ENCODE results near the gene VMP1.
A peak's percentile ranks its signal among the peaks of the same experiment; 100 is the strongest.

Gene VMP1

GRCh38 chr17:59837308-59838051 is 130.0 kb downstream of the VMP1 start:
- peak overlapping the region; percentile 68; the same call in 1 of the 2 replicates for H2AFZ ChIP-seq (ENCODE audit: low read depth, low read length)
- H3K4me1 ChIP-seq (ENCODE audit: insufficient read depth, low read length), result peaks cover 45% of the 10 kb centered on the region
- no peak for TF ChIP-seq EZH2 (IDR thresholded peaks at IDR 0.05; ENCODE audit: borderline replicate concordance, low read depth, low read length, severe bottlenecking)
- TF ChIP-seq CTCF (IDR thresholded peaks at IDR 0.05; ENCODE audit: borderline replicate concordance, extremely low read depth, low read length, poor library complexity, severe bottlenecking), result no peak
- H3K27ac ChIP-seq (ENCODE audit: low read length), result peak overlapping the region; percentile 92
- H3K27me3 ChIP-seq (ENCODE audit: insufficient read depth, low read length, poor library complexity), result no peaks in the 10 kb centered on the region
- H4K20me1 ChIP-seq (ENCODE audit: insufficient read depth, low read length), result no peaks in the 10 kb centered on the region
- peaks cover 27% of the 10 kb centered on the region for H3K36me3 ChIP-seq (ENCODE audit: insufficient read depth, low read length)
- no peaks in the 10 kb centered on the region for H3K9me3 ChIP-seq (ENCODE audit: insufficient read depth, low read length, severe bottlenecking)
- peak overlapping the region; percentile 72 for H3K9ac ChIP-seq (ENCODE audit: low read depth, low read length)
- peak overlapping the region; percentile 45 to 71; a peak in 3 of 4 replicates for H3K4me3 ChIP-seq (ENCODE audit: low read depth in 1 of 2, low read length in 2 of 2)
- ATAC-seq (ENCODE audit: insufficient read depth, low read depth) (peak; percentile 95), DNase-seq (peak; percentile 81)
- H3K4me2 ChIP-seq (ENCODE audit: insufficient read depth, low read length), result peak overlapping the region; percentile 72
- peaks cover 33% of the 10 kb centered on the region for H3K79me2 ChIP-seq (ENCODE audit: insufficient read depth, low read length)

- DNase-seq, result peak; percentile 38
- peaks cover 33% of the 10 kb centered on the region for H3K79me2 ChIP-seq (ENCODE audit: insufficient read depth, low read length)
- H3K4me1 ChIP-seq (ENCODE audit: insufficient read depth, low read length), result peaks cover 45% of the 10 kb centered on the region
- H3K27me3 ChIP-seq (ENCODE audit: insufficient read depth, low read length, poor library complexity), result no peaks in the 10 kb centered on the region
- 0 out of 3 replicates have a peak, but pooled peaks have one; percentile 17 for ATAC-seq (ENCODE audit: insufficient read depth, low read depth)
- TF ChIP-seq EZH2 (IDR thresholded peaks at IDR 0.05; ENCODE audit: borderline replicate concordance, low read depth, low read length, severe bottlenecking) (no peak), CTCF (IDR thresholded peaks at IDR 0.05; ENCODE audit: borderline replicate concordance, extremely low read depth, low read length, poor library complexity, severe bottlenecking) (no peak)
- H3K27ac ChIP-seq (ENCODE audit: low read length), result peak overlapping the region; percentile 92
- H2AFZ ChIP-seq (ENCODE audit: low read depth, low read length), result peak overlapping the region; percentile 64
- H3K36me3 ChIP-seq (ENCODE audit: insufficient read depth, low read length), result peaks cover 27% of the 10 kb centered on the region
- peak overlapping the region; percentile 72 for H3K9ac ChIP-seq (ENCODE audit: low read depth, low read length)
- H3K4me3 ChIP-seq (ENCODE audit: low read depth in 1 of 2, low read length in 2 of 2), result peak overlapping the region; percentile 45 to 71; a peak in 3 of 4 replicates
- H4K20me1 ChIP-seq (ENCODE audit: insufficient read depth, low read length), result no peaks in the 10 kb centered on the region
- H3K9me3 ChIP-seq (ENCODE audit: insufficient read depth, low read length, severe bottlenecking), result no peaks in the 10 kb centered on the region
- peak overlapping the region; percentile 72 for H3K4me2 ChIP-seq (ENCODE audit: insufficient read depth, low read length)
Observed at GRCh38 chr17:59838052-59838916, 130.8 kb downstream of the VMP1 start.

GRCh38 chr17:59839651-59840328 is 132.3 kb downstream of the VMP1 start:
- peaks cover 33% of the 10 kb centered on the region for H3K79me2 ChIP-seq (ENCODE audit: insufficient read depth, low read length)
- H3K4me3 ChIP-seq (ENCODE audit: low read depth in 1 of 2, low read length in 2 of 2), result peak overlapping the region; percentile 45 to 71; a peak in 3 of 4 replicates
- no peaks in the 10 kb centered on the region for H3K27me3 ChIP-seq (ENCODE audit: insufficient read depth, low read length, poor library complexity)
- H4K20me1 ChIP-seq (ENCODE audit: insufficient read depth, low read length), result no peaks in the 10 kb centered on the region
- ATAC-seq (ENCODE audit: insufficient read depth, low read depth) (no peak), DNase-seq (no peak)
- peak overlapping the region; percentile 72 for H3K9ac ChIP-seq (ENCODE audit: low read depth, low read length)
- H3K4me2 ChIP-seq (ENCODE audit: insufficient read depth, low read length), result peak overlapping the region; percentile 72
- no peak overlapping the region for H2AFZ ChIP-seq (ENCODE audit: low read depth, low read length)
- peaks cover 27% of the 10 kb centered on the region for H3K36me3 ChIP-seq (ENCODE audit: insufficient read depth, low read length)
- H3K9me3 ChIP-seq (ENCODE audit: insufficient read depth, low read length, severe bottlenecking), result no peaks in the 10 kb centered on the region
- peaks cover 45% of the 10 kb centered on the region for H3K4me1 ChIP-seq (ENCODE audit: insufficient read depth, low read length)
- peak overlapping the region; percentile 92 for H3K27ac ChIP-seq (ENCODE audit: low read length)
- TF ChIP-seq EZH2 (IDR thresholded peaks at IDR 0.05; ENCODE audit: borderline replicate concordance, low read depth, low read length, severe bottlenecking) (no peak), CTCF (IDR thresholded peaks at IDR 0.05; ENCODE audit: borderline replicate concordance, extremely low read depth, low read length, poor library complexity, severe bottlenecking) (no peak)
